HG02642 (cell line): Measurements from ENCODE around the gene MICU1.
"Not testable (repeated sequence)": the region's sequence is repeated elsewhere in the genome, so short reads cannot be mapped to it uniquely, and the experiment has no call there.

Experiments
- ATAC-seq: cut with Tn5 transposase; IDR thresholded peaks from one replicate; pipeline ENCODE4 v1.9.1; 2021; ENCODE audit warnings: mild to moderate bottlenecking; ENCODE audit not compliant: unreplicated experiment, poor library complexity

Gene MICU1

DNA sequence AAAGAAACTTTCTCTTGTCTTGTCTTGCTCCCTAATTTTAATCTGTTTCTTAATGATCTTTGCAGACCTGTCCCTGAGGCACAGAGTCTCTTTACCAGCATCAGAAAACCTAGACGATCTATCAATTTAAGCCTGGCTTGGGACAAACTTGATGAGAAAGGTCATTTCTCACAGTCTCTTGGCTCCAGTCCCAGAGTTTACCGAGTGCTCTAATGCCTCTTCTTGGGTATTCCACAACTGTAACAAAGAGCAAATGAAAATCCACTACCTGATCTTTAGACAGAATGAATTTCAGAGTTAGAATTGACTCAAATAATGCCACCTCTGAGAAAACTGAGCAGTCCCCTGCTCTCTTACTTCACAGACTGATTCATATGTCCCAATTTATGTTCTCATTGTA lies 164.8 kb downstream of the MICU1 start:
- ATAC-seq: no peak

DNA sequence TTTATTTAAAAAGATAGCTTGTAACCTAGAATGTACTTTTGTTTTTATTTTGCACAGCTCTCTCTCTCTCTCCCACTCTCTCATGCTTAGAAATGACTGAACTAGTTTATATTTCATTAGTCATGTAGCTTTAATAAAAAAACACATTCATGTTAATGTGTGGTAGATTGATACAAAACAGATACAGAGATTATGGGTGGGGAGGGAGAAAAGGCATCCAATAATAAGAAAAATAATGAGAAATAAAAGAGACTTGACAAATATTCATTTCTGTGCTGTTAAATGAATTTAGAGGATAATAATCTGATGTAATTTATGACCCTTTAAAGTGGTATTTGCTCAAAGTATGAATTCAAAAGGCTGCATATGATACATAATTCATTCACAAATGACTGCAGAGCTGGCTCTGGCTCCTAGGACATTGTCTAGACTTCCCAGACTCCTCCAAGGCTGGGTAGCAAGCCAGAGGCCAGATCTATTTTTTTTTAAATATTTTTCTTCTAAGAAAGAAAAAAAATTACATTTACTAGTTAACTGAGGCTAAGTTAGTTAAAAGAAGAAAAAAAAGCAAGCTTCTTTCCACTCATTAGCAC lies 165.5 kb downstream of the MICU1 start:
- ATAC-seq: no peak

DNA sequence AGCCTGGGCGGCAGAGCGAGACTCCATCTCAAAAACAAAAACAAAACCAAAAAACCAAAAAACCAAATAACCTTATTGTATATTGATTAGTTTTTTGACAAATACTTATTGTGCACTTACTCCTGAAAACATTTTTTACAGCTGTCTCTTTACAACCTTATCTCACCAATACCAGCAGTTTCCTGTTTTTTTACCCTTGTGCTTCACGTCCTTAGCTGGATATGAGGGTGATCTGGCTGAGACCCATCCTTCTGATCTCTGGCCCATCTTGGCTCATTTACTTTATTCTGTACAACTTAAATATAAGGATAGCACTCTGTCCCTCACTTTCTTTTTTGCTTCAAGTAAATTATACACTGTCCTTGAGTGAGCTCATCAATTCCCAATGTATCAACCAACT lies 166.6 kb downstream of the MICU1 start:
- no peak for ATAC-seq

DNA sequence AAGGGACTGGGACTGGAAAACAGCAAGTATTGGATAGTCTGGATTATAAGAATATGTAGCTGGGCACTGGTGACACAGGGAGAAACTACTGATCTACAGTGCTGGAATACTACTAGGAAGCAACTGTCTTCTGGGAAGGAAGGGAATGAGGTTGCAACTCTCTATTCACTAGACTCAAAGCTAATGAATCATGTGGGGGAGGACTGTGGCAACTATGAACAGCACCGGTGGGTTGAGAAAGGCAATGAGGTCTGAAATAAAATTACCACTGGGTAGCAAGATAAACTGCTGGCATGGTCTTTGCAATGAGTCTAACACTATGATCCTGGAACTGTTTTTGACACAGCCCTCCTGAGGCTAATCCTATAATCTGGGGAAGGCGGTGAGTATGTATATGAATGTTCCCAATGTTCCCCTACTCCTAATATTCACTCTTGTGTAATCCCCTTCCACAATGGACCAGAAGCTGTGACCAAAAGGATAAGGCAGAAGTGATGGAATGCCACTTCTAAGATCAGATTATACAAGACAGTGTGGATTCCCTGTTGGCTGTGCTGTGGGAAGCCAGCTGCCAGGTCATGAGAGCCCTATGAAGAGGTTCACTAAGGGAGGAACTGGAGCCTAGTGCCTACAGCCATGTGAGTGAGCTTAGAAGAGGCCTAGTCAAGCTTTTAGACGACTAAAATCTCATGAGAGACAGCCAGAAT lies 169.8 kb downstream of the MICU1 start:
- no peak for ATAC-seq

DNA sequence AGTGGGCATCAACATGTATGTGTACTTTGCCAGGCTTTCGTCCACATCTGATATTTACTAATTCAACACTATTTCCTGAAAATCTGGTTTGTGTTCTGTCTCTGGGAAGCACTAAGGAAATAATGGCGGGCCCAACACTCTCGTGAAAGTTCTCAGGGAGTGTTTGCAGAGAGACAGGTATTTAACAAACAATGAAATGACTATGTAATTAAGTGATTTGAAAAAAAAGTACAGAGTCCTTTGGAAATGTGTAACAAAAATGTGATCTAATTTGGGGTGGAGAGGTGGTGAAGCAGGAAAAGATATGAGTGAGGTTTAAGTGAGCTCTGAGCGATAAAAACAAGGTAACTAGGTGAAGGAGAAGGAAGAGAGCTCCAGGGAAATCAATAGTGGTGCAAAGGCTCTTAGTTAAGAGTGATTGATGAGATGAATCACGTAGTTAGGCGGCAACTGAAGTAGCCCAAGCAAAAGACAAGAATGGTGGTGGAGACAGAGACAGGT lies 175.9 kb downstream of the MICU1 start:
- ATAC-seq: no peak

DNA sequence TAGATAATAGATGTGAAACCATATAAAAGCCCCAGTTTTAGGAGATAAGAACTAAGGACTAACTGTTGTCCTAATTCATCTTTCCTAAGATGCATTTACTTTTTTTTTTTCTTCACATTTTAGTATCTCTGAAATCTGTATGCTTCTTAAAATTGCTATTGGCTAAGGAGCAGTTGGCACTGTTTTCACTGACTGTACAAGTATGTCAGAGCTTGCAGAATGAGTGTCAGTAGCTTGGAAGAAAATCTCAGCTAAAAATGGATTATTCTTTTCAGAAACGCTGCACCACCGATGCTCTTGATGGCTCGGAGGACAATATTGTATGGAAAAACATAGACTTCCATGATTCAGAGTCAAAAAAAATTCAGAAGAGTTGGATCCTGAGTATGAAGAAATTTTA lies 180.0 kb downstream of the MICU1 start:
- no peak for ATAC-seq

DNA sequence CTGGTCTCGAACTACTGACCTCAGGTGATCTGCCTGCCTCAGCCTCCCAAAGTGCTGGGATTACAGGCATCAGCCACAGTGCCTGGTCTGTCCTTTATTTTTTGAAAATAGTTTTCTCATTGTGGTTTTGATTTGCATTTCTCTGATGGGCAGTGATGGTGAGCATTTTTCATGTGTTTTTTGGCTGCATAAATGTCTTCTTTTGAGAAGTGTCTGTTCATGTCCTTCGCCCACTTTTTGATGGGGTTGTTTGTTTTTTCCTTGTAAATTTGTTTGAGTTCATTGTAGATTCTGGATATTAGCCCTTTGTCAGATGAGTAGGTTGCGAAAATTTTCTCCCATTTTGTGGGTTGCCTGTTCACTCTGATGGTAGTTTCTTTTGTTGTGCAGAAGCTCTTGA lies 182.9 kb downstream of the MICU1 start:
- not testable (repeated sequence) for ATAC-seq

DNA sequence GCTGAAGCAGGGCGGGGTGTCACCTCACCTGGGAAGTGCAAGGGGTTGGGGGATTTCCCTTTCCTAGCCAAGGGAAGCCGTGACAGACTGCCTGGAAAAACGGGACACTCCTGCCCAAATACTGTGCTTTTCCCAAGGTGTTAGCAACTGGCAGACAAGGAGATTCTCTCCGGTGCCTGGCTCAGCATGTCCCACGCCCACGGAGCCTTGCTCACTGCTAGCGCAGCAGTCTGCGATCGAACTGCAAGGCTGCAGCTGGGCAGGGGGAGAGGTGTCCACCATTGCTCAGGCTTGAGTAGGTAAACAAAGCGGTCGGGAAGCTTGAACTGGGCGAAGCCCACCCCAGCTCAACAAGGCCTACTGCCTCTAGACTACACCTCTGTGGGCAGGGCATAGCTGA lies 190.3 kb downstream of the MICU1 start:
- ATAC-seq: no peak

DNA sequence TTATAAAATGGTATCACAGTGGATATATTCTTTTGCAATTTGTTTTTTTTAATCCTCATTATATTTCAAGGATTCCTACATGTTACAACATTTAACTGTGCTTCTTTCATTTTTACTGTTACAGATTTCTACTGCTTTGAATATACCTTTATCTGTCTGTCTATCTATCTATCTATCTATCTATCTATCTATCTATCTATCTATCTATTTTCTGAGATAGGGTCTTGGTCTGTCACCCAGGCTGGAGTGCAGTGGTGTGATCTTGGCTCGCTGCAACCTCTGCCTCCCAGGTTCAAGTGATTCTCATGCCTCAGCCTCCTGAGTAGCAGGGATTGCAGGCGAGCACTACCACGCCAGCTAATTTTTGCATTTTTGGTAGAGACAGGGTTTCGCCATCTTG lies 194.9 kb downstream of the MICU1 start:
- not testable (repeated sequence) for ATAC-seq

DNA sequence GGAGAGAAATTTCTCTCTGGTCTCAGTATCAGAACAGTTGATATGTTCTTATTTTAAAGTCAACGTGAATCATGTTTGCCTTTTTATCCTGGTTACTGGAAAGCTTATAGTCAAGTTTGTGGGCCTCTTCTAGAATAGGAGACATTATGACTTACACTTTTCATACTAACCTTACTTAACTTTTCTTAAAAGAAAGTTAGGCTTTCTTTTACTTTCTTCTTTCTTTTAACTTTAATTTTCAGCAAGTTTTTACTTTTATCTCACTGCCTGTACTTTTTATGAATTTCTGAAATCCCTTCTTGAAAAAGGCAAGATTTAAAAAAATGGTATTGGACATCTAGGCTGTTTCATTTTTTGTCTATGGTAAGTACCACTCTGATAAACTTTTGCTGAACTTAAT lies 195.9 kb downstream of the MICU1 start:
- ATAC-seq: no peak

DNA sequence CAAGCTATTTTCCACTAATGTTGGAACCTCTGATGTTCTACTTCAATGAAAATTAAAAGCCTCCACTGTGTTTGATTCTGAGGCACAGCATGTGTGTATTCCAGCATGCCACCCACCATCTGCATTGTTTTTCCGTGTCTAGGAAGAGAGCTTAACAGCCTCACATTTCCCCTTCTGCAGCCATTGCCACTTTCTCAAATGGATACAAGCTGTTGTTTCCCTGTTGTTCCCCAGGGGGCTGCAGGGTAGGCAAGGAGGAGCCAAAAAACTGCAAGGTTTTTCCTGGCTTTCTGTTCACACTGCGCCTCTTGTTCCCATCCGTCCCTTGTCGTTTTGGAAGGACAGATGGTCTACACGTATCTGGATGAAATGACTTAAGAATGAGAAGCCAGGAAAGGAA lies 198.9 kb downstream of the MICU1 start:
- ATAC-seq: no peak

DNA sequence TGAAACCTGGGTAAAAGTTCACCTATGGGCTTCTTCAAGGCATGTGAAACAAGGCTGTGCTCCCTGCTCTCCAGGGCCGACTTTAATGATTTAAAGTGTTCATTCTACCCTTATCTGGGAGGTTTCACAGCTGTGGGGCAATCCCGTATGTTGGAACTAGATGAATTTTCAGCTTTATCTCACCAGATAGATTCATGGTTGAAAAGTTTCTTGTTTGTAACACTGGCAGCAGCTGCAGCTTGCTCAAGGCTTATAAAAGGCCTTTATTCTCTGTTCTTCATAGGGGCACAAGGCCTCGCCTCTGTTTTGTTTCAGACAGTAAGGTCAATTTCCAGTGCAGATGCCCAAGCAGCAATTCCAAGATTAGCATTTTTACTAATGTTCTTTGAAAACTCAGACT lies 200.7 kb downstream of the MICU1 start:
- no peak for ATAC-seq

DNA sequence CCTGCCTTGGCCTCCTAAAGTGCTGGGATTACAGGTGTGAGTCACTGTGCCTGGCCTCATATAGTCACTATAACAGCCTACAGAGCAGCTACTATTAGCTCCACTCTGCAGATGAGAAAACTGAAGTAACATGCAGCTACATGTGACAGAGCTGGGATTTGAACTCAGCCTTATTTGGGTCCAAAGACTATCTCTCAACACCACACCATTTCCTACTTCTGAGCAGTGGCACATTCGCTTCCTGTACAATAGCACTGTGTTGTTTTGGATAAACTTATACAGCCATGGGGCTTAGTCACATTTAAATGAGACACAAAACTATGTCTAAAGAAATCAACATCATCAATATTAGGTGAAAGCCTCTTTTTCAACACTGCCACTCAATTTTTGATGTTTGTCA lies 201.3 kb downstream of the MICU1 start:
- no peak for ATAC-seq

DNA sequence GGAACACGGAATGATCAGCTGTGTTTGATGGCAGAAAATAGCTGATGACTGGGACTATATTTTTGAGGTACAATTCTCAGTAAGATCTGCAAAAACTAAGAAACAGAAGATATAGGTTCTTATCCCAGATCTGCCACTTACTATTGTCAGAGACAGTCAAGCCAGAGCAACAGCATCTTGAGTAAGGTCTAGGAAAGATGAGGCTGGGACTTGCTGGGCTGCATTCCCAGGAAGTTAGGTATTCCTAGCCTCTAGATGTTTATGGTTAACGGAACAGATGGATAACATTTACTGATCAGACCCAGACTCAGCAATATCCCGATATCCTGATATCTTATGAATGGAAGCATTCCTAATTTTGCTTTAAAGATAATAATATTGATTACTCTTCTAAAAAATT lies 202.5 kb downstream of the MICU1 start:
- ATAC-seq: no peak

DNA sequence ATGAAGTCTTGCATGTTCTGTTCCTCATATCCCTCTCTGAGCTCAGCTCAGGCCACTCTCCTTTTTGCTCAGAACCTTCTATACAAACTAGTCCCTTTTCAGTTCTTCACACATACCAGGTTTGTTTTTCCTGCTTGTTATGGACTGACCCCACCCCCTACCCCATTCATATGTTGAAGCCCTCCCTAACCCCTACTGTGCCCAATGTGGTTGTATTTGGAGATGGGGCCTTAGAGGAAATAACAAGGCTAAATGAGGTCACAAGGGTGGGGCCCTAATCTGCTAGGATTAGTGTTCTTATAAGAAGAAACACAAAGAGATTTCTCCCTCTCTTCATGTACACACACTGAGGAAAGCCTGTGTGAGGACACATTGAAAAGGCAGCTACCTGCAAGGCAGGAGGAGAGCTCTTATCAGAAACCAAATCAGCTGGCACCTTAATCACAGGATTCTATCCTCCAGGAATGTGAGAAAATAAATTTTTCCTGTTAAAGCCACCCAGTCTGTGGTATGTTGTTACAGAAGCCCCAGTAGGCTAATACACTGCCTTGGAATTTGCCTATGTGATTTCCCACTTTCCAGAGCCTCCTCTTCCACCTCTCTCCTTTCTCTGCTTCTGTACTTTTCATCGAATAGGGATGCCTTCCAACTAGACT lies 203.9 kb downstream of the MICU1 start:
- ATAC-seq: no peak

DNA sequence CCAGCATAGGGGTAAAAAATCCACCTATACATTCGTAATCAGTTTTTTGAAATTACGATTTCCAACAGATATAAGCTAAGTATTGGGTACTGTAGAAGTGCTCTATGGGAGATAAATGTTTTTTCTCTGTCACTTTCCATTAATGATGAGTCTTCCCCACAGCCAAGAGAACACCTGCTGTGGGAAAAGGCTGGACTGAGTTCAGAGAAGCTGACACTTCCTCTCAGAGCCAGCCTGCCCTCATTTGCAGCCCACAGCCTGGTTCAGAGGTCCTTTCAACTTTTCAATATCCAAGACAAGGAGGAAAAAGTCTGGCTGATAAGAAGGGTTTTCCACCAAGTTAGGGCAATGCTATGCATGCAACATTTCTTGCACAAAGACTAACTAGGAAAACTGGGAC lies 206.6 kb downstream of the MICU1 start:
- no peak for ATAC-seq

DNA sequence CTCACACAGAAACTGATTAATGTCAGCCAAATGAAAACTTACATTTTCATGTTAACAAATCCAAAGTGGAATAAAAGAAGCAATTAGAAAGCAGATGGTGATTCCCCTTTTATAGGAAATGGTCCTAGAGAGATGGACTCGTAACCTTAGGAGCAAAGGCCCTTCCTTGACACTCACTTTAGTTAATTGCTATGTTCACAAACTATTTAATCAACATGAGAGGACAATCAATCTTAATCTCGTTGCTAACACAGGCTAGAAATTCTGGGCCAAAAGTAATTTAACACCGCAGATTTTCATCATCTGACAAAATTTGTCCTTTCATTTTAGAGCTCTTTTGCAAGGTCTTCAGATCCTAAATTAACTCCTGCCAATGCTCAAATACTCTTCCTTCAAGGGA lies 207.2 kb downstream of the MICU1 start:
- ATAC-seq: no peak

DNA sequence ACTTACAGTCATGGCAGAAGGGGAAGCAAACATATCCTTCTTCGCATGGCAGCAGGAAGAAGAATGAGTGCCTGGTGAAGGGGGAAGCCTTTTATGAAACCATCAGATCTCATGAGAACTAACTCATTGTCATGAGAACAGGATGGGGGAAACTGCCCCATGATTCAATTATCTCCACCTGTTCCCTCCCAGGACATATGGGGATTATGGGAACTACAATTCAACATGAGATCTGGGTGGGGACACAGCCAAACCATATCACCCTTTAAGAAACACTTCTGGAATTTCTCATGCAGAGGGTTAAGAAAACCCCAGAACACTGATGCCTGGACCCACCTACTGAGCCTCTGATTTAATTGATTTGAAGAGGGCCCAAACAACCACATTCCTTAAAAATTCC lies 207.9 kb downstream of the MICU1 start:
- ATAC-seq: no peak

DNA sequence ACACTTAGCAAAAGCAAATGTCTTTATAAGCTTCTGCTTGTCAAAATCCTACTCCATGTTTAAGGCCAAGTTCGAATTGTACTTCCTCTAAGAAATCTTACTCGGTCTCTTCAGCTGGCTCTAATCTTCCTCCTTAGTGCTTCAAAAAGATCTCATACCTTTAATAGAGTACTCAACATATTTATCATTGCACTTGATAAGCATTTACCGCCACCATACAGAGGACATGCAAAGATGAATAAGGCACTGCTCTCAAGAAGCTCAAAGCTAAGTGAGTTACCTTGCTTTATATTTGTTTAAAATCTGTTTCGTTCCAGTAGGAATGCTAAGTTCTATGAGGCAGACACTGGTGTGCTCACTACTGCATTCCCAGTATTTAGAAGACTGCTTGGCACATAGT lies 209.2 kb downstream of the MICU1 start:
- ATAC-seq: no peak

DNA sequence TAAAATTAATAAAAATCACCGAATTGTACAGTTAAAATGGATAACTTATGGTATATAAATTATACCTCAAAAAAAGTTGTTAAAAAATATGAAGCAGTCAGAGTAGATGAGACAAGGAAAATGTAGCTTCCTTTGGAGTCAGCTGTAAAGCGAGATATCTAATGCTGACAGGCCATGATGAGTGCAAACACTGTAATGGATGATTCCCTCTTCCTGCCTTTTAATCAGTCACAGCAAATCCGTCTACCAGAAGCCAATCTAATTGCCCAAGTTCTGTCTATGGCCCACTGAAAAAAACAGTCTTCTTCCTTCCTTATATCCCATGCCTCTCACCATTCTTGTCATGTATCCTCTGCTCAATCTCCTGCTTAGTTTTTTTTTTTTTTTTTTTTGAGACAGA lies 211.2 kb downstream of the MICU1 start:
- ATAC-seq: no peak

DNA sequence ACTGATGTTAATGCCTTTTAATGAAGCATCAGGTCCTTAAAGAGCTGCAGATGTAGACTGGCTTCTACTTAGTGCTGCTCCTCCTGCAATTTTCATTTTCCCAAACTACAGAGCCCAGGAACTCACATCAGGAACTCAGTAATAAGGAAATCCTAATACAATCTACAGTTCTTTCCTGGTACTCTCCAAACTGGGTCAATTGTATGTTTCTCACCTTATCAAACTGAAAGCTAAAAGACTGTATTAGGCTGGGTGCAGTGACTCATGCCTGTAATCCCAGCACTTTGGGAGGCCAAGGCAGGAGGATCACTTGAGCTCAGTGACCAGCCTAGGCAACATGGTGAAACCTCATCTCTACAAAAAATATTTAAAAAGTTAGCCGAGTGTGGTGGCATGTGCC lies 216.7 kb downstream of the MICU1 start:
- no peak for ATAC-seq
